ENCODE results near the gene PIK3R5.

DNA sequence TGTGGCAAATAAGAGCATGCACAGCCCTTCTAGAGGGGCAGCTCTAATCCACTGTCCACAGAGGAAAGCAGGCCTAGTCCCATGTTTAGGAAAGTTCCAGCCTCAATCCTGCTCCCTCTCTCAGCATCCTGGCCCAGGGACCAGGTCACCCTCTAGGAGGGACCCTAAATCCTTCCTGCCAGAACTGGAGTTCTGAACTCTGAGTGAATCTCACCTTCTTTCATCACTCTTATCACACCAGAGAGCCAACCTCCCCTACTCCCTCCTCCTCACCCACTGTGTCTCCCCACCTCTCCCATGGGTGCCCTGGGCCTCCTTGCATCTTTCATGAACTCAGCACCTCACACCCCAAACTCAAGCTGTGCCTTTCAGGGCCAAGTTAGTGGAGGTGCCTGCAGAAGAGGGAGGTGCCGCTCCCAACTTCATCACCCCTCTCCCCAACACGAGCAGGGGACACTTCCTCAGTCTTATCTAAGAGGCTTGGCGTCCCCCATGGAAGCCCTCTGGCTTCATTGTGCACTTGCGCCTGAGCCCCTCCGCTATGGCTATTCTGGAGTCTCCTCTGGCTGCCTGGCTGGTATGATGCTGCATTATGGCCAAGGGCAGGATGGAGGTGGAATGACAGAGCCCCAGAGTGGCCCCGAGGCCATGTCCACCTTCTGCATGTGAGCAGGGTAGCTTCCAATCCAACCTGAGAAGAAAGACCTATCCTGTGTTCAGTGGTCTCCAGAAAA is 129.7 kb downstream of the PIK3R5 start:
- TF ChIP-seq EP300 (IDR thresholded peaks at IDR 0.05): no peak
- TF ChIP-seq, protein P1, sequence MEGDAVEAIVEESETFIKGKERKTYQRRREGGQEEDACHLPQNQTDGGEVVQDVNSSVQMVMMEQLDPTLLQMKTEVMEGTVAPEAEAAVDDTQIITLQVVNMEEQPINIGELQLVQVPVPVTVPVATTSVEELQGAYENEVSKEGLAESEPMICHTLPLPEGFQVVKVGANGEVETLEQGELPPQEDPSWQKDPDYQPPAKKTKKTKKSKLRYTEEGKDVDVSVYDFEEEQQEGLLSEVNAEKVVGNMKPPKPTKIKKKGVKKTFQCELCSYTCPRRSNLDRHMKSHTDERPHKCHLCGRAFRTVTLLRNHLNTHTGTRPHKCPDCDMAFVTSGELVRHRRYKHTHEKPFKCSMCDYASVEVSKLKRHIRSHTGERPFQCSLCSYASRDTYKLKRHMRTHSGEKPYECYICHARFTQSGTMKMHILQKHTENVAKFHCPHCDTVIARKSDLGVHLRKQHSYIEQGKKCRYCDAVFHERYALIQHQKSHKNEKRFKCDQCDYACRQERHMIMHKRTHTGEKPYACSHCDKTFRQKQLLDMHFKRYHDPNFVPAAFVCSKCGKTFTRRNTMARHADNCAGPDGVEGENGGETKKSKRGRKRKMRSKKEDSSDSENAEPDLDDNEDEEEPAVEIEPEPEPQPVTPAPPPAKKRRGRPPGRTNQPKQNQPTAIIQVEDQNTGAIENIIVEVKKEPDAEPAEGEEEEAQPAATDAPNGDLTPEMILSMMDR (IDR thresholded peaks at IDR 0.05): no peak

Data from A549 (cell line).